GM18907 (cell line): Measurements from ENCODE around the gene SERPINA10.
"Not testable (repeated sequence)": the region's sequence is repeated elsewhere in the genome, so short reads cannot be mapped to it uniquely, and the experiment has no call there.

ENCODE experiments used
- ATAC-seq: cut with Tn5 transposase; IDR thresholded peaks from one replicate; pipeline ENCODE4 v1.9.1; 2021; ENCODE audit warnings: mild to moderate bottlenecking, moderate library complexity; ENCODE audit not compliant: unreplicated experiment

The SERPINA10 gene

DNA sequence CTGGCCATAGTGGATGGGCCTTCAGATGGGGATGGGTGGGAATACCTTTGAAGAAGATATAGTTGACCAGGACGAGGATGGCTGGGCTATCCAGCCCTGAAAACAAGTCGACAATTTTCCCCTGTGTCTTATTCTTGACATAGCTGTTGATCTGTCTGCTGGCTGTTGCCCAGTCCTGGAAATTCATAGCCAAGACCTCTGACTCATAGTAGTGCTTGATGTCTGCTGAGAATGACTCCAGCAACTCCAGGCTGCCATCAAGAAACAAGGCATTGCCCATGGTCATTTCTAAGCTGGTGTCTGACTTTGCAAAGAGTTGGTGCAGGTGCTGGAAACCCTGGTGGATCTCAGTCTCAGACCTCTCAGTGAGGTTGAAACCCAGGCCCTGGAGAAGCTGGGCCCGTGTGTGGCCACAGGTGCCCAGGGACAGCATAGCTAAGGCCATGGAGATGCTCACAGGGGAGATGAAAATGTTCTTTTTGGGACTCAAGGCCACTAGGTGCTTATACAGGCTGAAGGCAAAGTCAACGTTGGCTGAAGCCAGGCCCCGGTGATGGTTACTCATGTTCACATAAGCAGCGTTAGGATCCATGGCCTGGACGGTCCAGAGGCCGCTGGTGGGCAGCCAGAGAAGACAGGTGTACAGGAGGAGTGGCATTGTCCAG is 21.1 kb upstream of the SERPINA10 start:
- ATAC-seq = no peak

DNA sequence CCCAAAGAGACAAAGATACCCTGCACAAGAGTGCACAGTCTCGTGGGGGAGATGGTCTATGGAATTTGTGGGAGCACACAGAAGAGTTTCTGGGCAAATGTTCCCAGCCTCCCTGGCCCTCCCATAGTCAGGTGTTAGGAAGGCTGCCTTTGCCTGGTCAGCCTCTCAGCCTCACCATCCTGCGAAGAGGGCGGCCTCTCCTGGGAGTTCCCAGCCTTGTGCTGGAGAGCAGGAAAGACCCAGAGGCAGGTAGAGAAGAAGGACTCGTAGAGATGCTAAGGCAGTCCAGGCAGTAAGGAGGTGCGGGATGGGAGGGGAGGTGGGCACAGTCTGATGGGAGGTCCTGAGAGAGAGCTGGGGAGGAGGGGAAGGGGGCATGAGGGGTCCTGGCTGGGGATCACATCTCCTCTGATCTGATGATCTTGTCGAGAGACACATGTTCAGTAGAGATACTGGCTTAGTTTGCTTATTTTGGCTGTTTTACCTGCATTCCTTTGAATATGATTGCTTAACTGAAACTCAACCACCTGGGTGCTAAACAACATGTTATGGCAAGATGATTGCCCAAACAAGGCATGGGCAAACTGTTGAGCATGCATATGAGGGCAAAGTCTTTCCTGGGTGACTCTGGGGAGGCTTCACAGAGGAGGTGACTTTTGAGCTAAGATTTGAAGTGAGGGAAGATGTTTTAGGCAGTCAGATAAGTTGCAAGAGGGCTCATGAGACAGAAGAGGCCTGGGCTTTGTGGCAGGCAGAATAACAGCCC is 19.6 kb upstream of the SERPINA10 start:
- no peak for ATAC-seq

DNA sequence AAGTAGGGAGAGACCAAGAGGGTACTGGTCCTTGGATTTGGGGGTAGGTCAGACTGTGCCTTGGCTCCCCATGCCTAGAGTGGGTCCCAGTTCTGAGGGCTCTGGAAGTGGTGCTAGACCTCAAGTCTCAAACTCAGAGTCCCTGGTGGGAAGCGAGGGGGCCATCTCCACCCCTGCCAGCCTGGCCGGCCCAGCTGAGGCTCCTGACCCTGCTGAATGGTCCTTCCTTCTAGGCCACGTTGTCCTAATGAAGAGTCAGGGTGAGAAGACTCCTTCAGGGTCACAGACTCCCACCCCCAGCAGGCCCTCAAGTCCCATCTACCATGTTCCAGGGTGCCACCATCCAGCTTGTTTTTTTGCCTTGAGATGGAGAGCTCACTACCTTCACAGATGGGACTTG is 17.2 kb upstream of the SERPINA10 start:
- ATAC-seq = no peak

DNA sequence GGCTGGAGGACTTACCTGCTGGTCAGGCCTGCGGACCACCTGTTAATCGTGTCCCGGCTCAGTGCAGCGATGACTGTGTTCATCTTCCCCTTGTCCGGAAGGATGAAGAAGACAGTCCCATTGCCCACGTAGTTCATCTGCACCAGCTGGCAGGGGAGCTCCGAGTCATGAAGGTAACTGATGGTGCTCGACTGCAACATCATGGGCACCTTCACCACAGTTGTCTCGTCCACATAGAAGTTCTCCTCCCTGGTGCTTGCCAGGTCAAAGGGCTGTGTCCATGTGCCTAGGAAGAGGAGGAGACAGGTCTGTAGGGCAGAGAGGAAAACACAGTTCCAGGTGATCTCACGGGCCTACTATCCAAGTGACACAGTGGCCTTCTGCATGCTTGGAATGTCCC is 16.7 kb upstream of the SERPINA10 start:
- ATAC-seq = no peak

DNA sequence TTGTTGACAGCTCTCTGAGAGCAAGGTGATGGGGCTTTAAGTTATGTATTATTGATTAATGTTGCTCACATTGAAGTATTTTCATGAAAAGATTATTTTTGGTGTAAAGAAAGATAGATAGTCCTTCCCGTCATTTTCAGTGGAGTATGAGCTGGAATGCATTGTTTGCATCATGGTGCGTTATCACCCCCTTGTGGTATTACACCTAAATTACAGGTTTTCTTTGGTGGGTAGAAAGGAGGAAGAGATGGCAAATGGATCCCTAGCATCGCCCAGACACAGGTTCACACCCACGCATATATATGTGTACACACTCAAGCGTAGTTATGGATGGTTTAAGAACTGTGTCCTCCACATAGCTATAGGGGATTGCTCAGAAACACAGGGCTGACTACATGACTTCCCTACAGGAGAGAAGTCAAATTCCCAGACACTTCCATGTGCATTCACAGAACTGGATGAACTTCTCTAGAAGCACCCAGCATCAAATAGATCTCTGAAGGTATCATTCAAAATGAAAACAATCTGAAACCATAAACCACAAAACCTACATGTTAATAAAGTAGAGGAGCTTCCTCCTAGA is 14.4 kb upstream of the SERPINA10 start:
- ATAC-seq = no peak

DNA sequence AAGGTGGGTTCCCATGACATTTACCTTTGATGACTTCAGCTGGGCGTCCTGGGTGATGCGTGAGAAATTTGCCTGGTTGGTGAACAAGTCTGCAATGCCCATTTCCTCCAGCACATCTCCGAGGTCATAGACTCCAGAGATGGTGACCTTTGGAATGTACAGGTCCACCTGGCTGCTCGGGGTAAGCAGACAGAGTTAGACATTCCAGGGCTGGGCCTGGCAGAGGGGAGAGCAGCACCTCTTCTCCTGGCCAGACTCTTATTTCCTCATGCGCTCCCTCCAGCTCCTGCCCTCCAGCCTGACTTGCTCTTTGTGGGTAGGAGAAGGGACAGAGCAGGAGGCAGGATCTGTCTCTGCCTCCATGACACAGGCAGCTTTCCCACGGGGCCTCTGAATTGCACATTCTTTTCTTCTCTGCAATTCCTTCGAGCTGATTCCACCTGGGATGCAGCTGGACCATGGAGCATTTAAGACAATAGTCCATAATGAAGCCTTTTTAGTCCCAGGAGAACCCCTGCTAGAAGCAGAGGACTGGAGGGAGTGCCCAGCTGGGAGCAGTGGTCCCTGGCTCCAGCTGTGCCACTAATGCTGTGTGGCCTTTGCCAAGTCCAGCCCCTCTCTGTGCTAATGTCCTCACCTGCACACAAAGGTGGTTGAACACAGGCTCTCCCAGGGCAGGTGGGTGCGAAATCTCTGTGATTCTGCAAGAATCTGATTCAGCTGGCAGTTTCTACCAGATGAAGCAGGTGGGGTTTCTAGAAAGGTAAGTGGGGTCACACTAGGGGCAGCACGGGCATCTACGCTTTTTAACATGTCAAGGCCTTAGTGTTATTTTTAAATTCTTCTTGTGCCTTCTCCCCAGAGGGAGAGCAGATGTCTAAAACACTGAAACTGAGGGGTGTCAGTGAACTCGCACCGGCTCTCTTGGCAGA is 13.2 kb upstream of the SERPINA10 start:
- ATAC-seq = no peak

DNA sequence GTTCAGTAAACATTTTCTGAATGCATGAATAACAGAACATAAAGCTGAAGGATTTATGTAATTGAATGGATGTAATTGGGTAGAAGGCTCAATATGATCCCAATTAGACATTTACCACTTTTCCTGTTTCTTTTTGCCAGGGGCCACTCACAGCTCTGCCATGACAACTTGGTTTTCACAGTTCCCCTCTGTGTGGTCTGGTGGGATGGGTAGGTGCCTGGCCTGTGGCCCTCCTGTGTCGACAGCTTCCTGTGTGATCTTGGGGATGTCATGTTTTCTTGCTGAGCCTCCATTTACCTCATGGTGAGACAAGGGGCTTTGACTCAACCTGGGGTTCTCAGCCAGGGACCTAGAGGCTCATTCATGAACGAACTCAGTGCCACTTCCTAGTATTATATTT is 12.6 kb upstream of the SERPINA10 start:
- ATAC-seq = no peak

DNA sequence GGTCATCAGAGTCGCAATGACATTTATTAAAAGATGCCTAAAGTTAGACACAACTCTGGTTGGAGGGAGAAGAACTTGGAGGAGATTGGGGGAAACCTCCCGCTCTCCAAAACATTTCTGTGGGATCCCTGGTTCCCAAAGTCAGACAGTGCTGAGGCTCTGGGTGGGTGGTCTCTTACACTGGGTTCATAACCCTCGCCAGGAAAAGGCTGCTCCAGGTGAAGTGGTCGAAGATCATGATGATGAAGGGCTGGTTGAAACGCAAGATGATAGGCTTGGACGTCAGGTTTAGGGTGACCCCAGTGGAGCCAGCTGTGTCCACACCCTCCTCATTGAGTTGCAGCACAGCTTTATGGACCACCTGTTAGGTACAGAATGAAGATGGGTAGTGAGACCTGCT is 11.2 kb upstream of the SERPINA10 start:
- no peak for ATAC-seq

DNA sequence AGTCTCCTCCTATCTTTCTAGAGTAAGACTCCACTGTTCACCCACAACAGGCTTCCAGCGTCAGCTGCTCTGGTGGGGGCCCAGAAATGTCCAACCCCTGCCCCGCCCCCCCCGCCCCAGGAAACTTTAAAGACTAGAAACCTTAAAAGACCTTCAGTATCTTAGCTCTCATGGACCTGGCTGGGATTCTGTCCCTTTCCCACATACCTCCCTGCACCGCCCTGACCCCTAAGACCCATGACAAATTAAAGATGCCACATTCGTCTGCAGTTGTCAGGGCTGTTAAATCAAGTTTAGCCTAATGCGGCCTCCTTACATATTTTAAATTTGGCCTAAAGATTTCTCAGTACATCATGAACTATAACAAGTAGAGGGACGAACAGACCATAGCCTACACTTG is 10.0 kb upstream of the SERPINA10 start:
- ATAC-seq = no peak

DNA sequence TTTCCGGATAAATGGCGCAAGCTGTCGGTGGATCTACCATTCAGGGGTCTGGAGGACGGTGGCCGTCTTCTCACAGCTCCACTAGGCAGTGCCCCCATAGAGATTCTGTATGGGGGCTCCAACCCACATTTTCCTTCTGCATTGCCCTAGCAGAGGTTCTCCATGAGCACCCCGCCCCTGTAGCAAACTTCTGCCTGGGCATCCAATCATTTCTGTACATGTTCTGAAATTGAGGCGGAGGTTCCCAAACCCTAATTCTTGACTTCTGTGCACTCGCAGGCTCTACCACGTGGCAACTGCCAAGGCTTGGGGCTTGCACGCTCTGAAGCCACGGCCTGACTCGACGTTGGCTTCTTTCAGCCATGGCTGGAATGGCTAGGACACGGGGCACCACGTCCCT is 5.1 kb upstream of the SERPINA10 start:
- ATAC-seq = no peak

DNA sequence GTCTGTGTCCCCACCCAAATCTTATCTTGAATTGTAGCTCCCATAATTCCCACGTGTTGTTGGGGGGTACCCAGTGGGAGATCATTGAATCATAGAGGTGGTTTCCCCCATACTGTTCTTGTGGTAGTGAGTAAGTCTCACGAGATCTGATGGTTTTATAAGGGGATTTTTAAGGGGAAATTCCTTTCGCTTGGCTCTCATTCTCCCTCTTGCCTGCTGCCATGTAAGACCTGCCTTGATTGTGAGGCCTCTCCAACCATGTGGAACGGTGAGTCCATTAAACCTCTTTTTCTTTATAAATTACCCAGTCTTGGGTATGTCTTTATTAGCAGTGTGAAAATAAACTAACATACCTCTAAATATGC is 3.1 kb upstream of the SERPINA10 start:
- not testable (repeated sequence) for ATAC-seq

DNA sequence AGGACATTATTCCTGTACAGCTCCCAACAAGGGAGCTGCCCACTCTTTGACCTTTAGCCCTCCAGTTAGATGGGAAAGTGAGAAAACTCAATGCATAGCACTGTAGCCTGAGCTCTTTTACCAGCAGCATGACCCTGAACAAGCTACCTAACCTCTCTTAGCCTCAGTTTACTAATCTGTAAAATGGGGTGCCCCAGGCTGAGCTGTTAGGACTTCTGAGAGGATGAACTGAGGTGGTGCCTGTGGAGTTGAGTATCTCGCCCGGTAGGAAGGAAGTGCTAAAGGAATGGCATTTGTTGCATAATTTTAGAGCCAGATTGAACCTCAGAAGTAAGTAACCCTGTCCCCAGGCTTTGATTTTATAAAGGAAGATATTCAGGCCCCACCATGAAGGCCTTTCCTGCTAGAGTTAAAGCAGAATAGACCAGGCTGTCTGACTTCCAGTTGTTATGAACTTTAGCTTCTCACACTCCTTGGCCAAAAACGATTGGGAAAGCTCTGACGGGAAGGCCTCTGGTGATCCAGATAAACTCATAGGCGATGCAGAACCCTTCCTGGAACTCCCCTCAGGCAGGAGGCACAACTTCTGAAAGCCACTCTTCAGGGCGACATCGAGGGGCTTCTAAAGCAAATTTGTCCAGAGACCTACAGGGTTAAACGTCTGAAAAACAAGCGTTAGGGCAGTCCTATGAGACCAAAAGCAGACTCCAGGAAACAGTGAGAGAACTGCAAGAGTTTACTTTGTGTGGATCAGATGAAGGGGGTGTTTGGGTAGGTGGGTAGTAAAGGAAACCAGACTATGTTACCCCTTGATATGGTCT is 2.5 kb upstream of the SERPINA10 start:
- no peak for ATAC-seq

DNA sequence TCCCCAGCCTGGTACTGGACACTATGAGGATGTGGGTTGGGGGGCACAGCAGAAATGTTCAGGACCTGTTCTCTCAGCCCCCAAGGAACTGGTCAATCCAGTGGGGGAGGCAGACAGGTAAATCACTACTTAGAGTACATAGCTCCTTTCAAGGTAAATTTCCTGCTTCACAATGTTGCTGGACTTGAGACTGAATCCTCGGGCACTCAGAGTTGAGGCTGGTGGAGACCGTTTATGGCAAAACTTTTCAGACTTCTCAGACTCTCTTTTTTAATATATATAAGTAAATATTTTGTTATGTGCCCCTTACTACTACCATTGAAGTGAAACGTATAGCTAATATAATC is 483 bp upstream of the SERPINA10 start:
- ATAC-seq = no peak

DNA sequence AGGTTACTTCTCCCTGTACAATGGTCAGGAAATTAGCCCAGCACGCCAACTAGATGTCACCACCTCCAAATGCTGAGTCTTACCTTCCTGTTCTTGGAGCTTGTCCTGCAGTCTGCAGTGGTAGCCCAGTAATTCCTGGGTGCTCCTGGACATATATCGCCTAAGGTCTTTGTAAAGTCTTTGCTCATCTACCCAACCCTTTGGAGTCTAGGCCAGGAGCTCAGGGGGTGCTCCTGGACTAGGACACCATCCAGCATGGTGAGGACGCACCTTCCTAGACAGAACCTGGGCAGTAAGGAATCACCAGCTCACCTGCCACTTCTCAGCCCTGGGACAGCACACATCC is 569 bp downstream of the SERPINA10 start:
- no peak for ATAC-seq

DNA sequence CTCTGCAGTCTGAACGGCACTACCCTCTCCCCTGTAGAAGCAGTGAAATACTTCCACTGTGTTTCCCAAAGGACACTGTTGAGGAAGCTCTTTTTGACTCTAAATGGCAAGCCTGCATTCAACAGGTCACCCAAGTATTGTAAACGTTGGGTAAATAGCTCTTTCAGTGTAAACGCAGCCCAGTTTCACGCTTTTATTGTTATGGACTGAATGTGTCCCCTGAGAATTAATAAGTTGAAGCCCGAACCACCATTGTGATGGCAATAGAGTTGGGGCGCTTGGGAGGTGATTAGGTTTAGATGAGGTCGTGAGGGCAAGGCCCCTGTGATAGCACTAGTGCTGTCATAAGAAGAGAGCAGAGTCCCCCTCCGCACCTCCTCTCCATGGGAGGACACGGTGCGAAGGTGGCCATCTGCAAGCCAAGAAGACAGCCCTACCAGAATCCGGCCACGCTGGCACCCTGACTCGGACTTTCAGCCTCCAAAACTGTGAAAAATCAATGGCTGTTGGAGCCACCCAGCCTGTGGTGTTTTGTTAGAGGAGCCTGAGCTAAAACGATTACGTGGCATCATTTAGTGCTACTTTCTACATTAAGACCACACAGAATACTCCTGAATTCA is 1.1 kb downstream of the SERPINA10 start:
- ATAC-seq = no peak

DNA sequence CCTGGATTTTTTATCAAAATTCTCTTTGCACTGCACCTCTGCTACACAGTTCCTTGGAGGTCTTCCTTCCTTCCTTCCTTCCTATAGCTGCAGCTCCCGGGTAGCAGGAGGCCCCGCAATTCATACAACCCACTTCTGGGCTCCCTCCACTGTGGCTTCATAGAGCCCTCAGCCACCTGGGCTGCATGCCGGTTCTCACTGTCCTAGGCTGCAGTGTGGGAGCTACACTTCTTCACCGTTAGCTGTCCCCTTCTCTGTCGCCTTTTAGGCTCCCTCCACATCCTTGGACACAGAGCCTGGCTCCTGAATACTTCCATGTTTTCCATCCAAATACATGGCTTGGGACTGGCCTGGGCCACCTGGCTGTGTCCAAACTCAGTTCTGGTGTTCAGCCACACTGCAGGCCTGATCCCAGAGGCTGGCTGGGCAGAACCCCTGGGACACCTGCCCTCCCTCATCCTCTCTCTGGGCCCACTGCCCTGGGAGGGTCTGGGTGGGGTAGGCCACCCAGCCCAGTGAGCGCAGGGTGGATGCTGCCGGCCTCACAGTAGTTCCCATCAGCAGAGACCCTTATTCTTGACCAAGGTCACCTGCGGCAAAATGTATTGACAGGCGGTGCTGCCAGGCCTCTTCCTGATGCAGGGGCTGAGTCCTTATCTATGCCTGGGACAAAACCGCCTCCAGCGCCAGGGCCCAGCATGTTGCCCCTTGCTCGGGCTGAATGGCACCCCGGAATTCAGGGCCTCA is 1.7 kb downstream of the SERPINA10 start:
- no peak for ATAC-seq

DNA sequence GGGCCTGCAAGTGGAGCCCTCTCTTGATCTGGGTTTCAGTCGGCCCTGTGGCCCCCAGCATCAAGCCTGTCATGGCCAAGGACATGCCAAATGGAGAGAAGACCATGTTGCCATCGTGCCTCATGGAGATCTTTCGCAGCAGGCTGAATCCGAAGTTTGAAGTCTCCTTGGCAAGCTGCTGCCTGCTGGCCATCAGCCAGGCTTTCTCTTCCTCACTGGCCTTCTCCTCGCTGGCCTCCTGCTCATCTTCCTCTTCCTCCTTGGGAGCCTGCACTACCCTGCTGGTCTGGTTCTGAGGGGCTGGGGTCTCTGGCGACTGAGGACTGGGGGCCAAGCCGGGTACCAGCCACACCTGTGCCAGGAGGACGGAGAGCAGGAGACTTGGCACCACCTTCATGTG is 2.9 kb downstream of the SERPINA10 start:
- ATAC-seq = no peak

DNA sequence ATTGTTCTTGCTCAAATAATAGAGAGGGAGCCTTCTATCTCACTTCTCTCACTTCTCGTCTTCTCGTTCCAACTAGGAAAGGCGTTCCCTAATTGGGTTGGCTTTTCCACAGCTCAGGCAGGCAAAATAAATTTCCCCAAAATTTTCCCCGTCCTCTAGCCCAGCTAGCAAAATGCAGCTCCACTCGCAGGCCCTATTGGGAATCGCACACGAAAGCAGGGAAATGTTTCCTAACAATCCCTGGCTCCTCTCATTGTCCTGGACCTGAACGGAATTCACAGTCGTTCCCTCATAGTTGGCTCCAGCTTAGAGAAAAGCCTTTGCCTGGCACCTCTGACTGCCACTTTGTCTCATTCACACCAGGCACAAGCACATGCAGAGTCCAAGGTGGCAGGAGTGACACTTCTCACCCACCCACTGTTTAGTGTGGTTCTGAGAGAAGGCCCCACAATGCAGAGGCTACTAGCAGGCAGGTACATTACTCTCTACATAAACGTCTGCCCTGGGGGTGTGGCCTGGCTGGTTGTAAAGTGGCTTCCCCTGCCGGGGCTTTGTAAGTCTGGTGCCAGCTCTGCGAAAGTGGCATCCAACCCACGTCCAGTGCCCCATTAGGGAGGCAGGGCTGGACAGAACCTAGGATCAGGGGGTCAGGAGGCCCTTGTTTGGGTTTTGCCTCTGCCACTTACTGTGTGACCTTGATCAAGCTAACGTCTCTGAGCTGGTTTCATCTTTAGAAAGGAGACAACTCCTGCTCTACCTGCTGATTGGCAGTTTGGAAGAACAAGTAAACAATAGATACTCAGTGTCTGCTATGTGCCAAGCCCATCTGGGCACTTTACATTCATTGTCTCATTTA is 4.2 kb downstream of the SERPINA10 start:
- no peak for ATAC-seq

DNA sequence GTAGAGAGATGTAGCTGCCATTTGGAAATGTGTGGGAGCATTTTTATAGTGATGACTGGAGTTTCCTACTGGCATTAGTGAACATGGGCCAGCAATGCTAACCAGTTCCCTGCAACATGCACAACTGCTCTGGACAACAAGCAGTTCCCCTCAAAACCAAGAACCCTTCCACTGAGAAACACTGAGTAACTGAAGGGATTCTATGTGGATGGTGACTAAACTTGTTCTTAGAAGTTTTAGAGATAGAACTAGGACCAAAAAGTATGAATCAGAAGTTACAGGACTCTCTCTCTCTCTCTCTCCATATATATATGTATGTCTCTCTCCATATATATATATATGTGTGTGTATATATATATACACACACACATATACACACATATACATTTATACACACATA is 7.9 kb downstream of the SERPINA10 start:
- ATAC-seq = no peak
